Urinary bladder (tissue), 4 donors: ENCODE measurements around the gene THAP7. TPM values are rescaled to one million over a fixed set of nuclear protein-coding genes. Genes with fewer than 3 reads are reported as not detected.

Experiments used
- DNase-seq: peaks from one replicate; pipeline ENCODE4 v3.0.0-alpha.2; 2015; ENCODE audit errors: extremely low spot score
- H3K27ac ChIP-seq: one replicate; pipeline ENCODE4 v1.5.1; 2013; ENCODE audit warnings: low read depth, mild to moderate bottlenecking, moderate library complexity
- H3K36me3 ChIP-seq: one replicate; pipeline ENCODE4 v1.6.1; 2013; ENCODE audit warnings: mild to moderate bottlenecking, moderate library complexity; ENCODE audit not compliant: insufficient read depth
- H3K4me1 ChIP-seq: one replicate; pipeline ENCODE4 v1.6.1; 2013; ENCODE audit warnings: mild to moderate bottlenecking, moderate library complexity; ENCODE audit not compliant: insufficient read depth
- H3K4me3 ChIP-seq: one replicate; pipeline ENCODE4 v1.5.1; 2013; ENCODE audit warnings: low read depth, low read length
- WGBS: extraction: QIAGEN DNeasy Blood & Tissue Kit; methylation state at CpG from one replicate; pipeline ENCODE4 v1.1.7; 2013; 5-methylcytosine and 5-hydroxymethylcytosine counted together
- polyA plus RNA-seq: library from polyadenylated mRNA; stranded (reverse); fragments of 200-250 nt; gene quantifications from one replicate; pipeline ENCODE4 v1.2.3, GENCODE V29; 2013
- total RNA-seq: library from RNA; depleted of rRNA; stranded (reverse); fragments of >200 nt; gene quantifications from one replicate; pipeline ENCODE4 v1.2.3, GENCODE V29; 2014
- donor health status: healthy with polysubstance abuse.
- donor health status: healthy.

Gene THAP7
- total and polyA plus RNA-seq, 2 donors: 17.3 to 55.0 TPM

DNA sequence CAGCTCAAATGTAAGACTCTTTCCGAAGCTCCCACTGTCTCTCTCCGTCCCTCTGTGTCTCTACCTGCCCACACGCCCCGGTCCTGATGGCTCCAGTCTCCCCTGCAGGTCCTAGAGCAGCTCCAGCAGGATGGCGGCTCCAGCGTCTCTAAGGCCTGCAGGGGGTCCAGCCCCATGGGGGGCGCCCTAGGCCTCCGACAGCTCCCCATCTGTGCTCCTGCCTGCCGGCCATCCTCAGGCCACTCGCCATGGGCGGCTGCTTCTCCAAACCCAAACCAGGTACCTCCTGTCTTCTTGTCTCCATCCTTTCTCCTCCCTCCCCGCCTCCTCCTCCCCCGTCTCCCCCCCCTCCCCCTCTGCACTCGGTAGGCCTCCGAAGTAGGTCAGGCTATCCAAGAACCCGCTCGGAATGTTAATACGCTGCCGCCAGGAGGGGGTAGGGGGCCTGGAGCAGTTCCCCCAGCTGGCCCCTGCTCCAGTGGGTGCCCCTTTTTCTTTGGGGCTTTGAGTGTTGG, 34.2 kb downstream of the THAP7 start:
- Histone ChIP-seq H3K4me3 (no peak overlapping the region), H3K36me3 (no peaks in the 10 kb centered on the region), H3K4me1 (no peaks in the 10 kb centered on the region), H3K27ac (no peak overlapping the region)
- 43% methylated on average over 19 of the region's 19 CpGs for WGBS
- DNase-seq: no peak

- DNase-seq: no peak
- Histone ChIP-seq H3K27ac (no peak within 1 kb of the TSS), H3K4me3 (no peak within 1 kb of the TSS), H3K4me1 (no peaks in the 10 kb centered on the region), H3K36me3 (no peaks in the 10 kb centered on the region)
- 59% methylated on average over 22 of the region's 22 CpGs for WGBS
Observed at GRCh38 chr22:20966883-20967696, 34.8 kb downstream of the THAP7 start, which contains the start of gene AIFM3. TSS of gene AIFM3 (plus strand) at chr22:20967255. CDS start at chr22:20967945, 690 bp downstream.

DNA sequence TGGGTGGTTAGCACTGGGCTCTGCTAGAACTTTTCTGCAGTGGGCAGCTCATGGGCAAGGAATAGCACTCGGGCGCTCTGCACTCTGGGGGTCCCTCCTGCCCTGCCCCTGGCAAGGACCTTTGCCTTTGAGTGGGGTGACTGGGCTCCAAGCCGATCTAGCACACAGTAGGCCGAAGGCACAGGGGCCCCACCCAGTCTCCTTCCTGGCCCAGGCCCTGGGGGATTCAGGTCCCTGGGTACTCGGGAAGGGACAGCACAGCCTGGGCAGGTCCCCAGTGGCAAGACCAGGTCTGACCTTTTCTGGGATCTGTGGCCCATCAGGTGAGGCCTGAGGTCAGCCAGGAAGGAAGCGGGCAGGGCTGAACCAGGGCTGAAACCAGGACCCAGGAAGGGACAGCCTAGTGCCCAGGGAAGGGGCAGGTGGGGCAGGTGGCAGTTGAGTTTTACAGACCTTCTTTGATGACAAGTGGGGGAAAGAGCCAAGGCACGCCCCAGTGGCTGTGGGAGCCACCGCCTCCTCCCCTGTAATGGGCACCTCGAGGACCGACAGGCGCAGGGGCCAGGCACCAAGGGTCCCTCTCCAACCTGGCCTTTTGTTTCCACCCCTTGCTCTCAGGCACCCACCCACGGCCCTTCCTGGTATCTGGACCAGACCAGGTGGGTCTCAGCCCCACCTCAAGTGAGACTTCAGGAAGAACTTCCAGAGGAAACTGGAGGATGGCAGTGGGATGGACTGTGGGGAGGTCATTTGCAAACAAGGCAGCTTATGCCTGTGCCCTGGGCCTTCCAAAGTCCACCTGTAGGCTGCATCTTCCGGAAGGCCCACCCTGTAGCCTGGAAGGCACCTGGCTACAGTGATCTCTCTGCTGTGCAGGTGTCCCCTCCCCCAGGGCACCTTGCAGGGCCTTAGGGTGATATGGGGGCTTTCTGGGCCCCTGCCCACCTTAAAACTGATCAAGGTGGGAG, 35.7 kb downstream of the THAP7 start:
- Histone ChIP-seq H3K4me1 (no peaks in the 10 kb centered on the region), H3K27ac (no peak overlapping the region), H3K4me3 (no peak overlapping the region), H3K36me3 (no peaks in the 10 kb centered on the region)
- 83% methylated on average over 13 of the region's 13 CpGs for WGBS
- no peak for DNase-seq

GRCh38 chr22:20965104-20965887, 36.6 kb downstream of the THAP7 start:
- WGBS: 8% methylated on average over 65 of the region's 65 CpGs

DNA sequence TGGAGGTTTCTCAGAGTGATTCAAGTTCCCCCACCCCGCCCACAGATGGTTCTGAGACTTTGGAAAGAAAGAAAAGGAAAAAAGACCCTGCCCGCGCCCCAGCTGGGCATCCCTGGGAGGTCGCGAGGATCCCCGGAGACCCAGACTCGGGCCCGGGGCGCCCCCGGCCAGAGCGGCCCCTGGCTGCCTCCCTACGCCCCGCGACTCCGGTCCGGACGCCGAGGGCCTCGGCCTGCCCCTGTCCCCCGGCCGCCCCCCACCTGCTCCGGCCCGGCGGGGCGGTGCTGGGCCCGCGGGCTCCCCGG, 37.2 kb downstream of the THAP7 start:
- H3K27ac ChIP-seq: no peak overlapping the region
- 2% methylated on average over 28 of the region's 28 CpGs for WGBS
- peak overlapping the region; percentile 34 for H3K4me3 ChIP-seq
- no peaks in the 10 kb centered on the region for H3K36me3 ChIP-seq
- H3K4me1 ChIP-seq: no peaks in the 10 kb centered on the region
- DNase-seq: no peak

More at GRCh38 chr22:20965104-20965887, 36.6 kb downstream of the THAP7 start:
- no peaks in the 10 kb centered on the region for H3K36me3 ChIP-seq
- no peak overlapping the region for H3K27ac ChIP-seq
- DNase-seq: no peak
- H3K4me3 ChIP-seq: peak overlapping the region; percentile 34
- H3K4me1 ChIP-seq: no peaks in the 10 kb centered on the region

DNA sequence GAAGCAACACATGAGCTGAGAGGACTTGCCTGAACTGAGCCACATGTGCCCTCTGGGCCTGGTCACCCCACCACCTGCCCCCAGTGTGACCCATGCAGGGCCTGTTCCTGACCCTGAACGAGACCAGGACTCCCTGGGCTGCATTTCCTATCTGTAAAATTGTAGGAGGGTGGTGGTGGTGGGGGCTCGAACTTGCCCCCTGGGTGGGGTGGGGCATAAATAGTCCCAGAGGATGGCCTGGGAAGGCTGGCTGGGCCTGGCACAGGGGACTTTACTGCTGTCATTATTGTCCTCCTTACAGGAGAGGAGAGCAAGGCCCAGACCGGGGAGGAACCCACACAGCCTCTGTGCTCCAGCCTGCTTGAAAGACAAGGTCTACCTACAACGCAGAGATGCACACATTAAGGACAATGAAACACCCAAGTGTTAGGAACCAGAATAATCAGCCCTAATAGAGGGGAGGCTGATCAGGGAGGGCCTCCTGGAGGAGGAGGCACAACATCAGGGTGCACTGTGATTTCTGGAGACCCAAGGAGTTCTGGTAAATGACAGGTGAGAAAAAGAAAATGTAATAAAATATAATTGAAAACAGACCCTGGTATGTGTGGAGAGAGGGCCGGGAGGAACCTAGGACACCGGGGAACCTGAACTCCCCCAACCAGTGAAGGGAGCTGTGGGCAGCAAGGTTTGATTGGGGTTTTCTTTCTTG, 37.7 kb downstream of the THAP7 start:
- WGBS: 58% methylated on average over 6 of the region's 6 CpGs
- no peaks in the 10 kb centered on the region for H3K4me1 ChIP-seq
- no peak for DNase-seq
- H3K36me3 ChIP-seq: no peaks in the 10 kb centered on the region
- H3K27ac ChIP-seq: no peak overlapping the region
- peak overlapping the region; percentile 34 for H3K4me3 ChIP-seq

DNA sequence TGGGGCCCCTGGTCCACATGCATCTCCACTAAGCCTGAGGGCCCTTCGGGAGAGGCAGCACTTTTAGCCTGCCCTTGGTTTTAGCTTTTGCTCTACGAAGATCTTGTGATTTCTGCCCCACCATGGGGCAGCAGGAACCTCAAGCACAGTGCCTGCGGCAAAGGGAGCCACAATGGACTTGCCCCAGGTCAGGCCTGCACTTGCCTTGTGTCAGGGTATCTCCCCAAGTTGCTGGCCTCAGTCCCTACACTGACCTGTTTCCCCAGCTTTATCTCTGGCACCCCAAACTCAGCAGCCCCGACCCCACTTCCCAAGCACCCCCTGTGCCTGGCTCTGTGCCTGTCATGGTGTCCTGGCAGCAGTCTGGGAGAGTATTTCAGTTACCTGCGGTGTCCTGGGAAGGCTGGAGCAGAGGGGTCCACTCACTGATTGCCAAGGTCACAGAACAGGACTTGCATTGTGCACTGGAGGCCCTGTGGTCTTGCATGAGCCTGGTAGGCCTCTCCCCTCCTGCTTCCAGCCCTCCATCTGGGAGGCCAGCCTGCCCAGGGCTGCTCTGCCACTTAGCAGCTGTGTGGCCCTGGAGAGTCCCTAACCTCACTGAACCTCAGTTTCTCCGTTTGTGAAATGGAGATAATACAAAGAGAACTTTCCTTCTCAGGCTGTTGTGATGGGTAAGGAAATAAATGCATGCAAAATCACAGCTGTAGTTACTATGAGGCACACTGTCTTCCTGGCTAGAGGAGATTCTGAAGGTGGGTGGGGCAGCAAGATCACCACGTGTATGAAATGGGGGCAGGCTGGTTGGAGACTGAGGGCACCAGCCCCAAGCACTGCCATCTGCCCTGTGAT, 38.5 kb downstream of the THAP7 start:
- no peaks in the 10 kb centered on the region for H3K4me1 ChIP-seq
- H3K4me3 ChIP-seq: no peak overlapping the region
- WGBS: 74% methylated on average over 7 of the region's 7 CpGs

DNA sequence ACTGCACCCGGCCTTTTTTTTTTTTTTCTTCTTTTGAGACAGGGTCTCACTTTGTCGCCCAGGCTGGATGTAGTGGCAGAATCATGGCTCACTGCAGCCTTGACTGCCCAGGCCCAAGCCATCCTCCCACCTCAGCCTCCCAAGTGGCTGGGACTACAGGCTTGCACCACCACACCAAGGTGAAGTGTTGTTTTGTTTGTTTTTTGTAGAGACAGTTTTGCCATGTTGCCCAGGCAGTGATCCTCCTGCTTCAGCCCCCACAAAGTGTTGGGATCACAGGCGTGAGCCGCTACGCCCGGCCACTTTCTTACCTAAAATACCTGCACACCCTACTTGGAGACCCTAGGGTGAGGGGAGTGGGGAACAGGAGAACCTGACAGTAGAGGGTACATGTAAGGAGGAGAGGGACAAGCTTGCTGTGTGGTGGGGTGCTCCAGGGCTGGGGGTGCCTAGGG, 39.4 kb downstream of the THAP7 start:
- DNase-seq: no peak
- no peak overlapping the region for H3K4me3 ChIP-seq
- WGBS: 95% methylated on average over 6 of the region's 6 CpGs
- H3K4me1 ChIP-seq: no peaks in the 10 kb centered on the region
- H3K36me3 ChIP-seq: no peaks in the 10 kb centered on the region
- no peak overlapping the region for H3K27ac ChIP-seq

More for the DNA sequence above, 38.5 kb downstream of the THAP7 start:
- Histone ChIP-seq H3K36me3 (no peaks in the 10 kb centered on the region), H3K27ac (no peak overlapping the region)
- no peak for DNase-seq

- Histone ChIP-seq H3K27ac (no peak overlapping the region), H3K36me3 (no peaks in the 10 kb centered on the region), H3K4me1 (no peaks in the 10 kb centered on the region), H3K4me3 (no peak overlapping the region)
- DNase-seq: no peak
- WGBS: 90% methylated on average over 4 of the region's 4 CpGs
Observed at GRCh38 chr22:20960609-20961008, 41.3 kb downstream of the THAP7 start.

GRCh38 chr22:20959578-20960461, 42.1 kb downstream of the THAP7 start:
- WGBS: 96% methylated on average over 20 of the region's 20 CpGs
- H3K36me3 ChIP-seq: no peaks in the 10 kb centered on the region
- H3K27ac ChIP-seq: no peak overlapping the region
- no peaks in the 10 kb centered on the region for H3K4me1 ChIP-seq
- no peak for DNase-seq
- H3K4me3 ChIP-seq: no peak overlapping the region

DNA sequence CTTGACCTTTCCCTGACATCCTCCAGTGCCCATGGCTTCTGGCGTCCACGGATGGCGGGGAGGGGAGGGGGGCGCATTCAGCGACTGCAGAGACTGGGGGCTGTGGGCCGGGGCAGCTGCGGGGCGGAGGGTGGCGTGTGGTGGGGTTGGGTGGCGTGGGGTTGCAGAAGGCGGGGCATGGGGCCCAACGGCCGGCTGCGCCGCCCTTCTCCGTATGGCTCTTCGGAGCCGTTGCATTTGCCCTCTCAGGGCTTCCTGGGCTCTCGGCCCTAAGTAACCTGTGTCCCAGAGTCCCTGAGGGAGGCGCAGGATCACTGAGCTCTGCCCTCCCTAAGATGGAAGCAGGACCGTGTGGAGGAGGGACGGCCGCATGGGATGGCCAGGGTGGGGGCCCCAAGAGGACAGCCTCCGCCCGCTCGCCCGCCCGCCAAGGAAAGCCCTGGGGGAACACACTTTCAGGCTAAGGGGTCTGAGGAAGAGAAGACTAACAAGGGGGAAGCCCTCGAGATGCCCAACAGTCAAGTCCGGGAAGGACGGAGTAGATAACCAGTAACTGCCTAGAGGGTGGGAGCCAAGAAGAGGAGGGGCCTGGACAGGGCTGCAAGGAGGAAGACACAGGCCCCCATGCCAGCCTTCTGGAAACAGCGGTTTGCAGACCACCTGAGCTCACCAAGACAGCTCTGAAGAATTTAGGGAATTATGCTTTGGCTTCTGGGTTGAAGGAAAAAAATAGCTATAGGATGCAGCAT, 44.1 kb downstream of the THAP7 start:
- H3K4me3 ChIP-seq: peak overlapping the region; percentile 60
- 2% methylated on average over 32 of the region's 32 CpGs for WGBS
- no peak for DNase-seq
- H3K4me1 ChIP-seq: no peaks in the 10 kb centered on the region
- no peak overlapping the region for H3K27ac ChIP-seq
- no peaks in the 10 kb centered on the region for H3K36me3 ChIP-seq
